DMS53 treated with DMSO at 0.1 percent for 48 hours (cell line): ENCODE measurements around the gene ABCB11.
"Not testable (repeated sequence)": the region's sequence is repeated elsewhere in the genome, so short reads cannot be mapped to it uniquely, and the experiment has no call there.

Source experiments
- DNase-seq: peaks from one replicate; lab custom pipeline; 2025; ENCODE audit not compliant: unreplicated experiment; lab: John Stamatoyannopoulos, UW

Gene ABCB11

DNA sequence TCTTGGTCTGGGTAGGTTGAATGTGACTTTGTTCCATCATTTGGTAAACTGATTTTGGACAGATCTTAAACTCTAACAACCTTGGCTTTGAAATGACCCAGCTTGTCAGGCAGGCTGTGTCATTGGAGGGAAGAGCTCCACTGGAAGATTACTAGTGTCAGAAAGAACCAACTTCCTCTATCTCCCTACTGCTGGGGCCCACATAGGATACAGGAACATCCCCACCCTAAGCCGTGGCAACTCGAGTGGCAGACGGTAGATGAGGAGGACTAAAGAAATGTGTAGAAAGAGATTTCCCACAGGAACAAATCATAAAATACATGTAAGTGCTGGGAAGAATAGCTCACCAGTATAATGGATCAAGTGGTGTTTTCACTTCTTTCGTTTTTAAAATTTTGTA lies 134.3 kb downstream of the ABCB11 start:
- DNase-seq = no peak

DNA sequence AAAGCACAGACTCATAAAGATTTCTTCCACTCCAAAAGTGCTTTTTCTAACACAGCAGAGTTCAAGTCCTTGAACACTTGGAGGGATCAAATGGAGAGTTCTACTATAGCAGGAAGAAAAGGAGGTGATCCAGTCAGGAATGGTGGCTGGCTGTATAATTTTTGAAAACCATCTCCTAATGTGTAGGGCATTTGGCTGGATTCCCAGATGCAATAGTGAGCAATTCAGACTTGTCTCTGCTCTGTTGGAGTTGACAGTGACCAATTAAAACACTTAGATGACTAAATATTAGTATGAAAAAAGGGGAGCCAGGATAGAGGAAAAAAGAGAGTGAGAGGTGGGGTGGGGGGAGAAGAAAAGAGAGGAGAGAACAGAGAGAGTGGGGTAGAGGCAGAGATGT lies 135.4 kb downstream of the ABCB11 start:
- no peak for DNase-seq

DNA sequence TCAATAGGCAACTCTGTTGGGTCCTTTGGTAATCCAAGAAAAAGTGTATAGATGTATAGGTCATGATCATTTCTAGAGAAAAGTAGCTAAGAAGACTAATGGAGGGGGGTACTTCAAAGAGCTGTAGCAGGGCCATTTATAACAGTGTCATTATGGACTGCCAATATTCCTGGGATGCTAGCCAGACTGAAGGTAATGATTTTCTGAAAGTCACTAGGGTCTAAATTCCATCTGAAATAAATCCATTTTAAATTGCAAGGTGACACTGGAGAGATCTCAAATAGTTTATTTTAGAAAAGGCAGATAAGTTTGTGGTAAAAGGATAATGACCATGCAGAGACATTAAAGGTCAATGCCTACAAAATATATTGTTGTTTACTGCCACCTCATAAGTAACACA lies 136.4 kb downstream of the ABCB11 start:
- DNase-seq = no peak

DNA sequence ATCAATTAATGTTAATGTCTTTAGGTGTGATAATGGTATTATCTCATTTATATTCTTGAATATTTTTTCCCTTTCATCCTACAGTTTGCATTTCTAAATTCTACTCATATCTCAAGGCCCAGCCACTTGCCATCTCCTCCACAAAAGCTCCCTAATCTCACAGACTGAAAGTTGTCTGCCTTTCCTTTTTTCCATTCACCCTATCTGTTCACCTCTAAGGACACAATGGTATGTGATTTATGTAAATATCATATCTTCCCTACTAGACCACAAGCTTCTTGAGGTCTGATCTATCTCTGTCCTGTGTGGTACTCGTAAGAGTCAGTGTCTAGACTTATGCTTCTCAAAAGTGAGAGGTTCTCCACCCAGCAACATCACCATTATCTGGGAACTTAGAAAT lies 137.0 kb downstream of the ABCB11 start:
- no peak for DNase-seq

DNA sequence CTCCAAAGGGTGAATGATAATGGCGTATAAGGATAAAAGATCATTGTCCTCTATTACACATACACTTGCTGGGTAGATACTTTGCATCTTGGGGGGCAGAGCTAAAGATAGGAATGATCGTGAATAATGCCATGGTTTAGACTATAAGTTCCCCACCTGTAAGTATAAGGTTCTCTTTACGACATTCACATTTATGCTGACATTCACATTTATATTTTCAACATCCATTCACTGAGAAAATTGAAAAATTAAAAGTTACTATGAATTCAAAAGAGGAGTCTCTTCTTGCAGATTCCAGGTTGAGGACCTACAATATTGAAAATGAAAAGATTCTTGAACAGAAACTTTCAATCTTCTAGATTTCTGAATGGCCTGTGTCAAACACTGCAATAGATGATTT lies 138.8 kb downstream of the ABCB11 start:
- no peak for DNase-seq

DNA sequence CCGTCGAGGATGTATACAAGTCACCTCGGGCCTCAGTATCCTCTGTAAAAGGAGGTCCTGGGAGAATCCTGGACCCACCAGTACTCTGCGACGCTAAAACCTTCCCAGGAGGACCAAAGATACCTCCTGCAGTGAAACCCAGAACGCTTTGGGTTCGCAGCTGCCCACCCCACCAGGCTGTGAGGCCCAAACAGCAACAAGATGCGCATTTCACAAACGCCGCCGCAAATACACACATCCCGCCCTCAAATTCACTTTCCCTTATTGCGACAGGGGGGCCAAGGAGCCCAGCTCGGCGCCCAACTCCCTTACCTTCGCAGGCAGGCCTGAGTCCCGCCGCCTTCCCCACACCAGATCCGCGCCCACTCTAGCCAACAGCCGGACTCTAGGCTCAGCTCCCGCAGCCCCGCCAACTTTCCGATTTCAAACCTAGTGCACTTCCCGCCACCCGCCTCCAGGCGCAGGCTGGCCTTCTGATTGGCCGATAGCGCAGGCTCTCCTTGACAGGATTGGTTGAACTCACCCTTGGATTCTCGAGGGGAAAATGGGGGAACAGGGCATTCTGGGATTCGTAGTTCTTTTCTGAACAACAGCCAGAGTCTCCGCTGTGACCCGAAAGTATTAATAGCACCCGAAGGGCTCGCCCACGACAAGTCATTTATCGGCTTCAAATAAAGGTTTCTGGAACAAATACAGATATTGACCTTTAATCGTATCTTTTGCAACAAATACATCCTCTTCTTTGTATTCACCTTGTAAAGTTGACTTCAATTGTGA lies 140.9 kb downstream of the ABCB11 start, which contains the start of gene SPC25:
SPC25 (minus strand) TSS at position 425 of the 777 bp plus-strand sequence. CDS start 911 bp downstream, outside the sequence.
- peak; percentile 96 for DNase-seq

DNA sequence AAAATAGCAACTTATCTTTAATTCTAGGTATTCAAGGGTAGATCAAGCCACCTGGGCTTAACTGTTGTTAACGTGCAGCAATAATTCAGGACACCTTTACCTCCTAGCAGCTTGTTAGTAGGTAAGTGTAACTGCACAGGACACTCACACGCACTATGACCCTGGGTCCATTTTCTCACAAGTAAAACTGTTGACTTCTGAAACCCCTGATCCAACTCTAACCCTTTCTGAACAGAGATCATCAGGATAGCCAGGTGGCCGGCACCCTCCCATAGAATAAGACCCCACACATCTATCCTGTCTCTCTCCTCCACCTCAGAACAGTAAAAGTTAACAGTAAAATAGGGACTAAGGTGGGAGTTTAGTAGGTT lies 141.5 kb downstream of the ABCB11 start:
- no peak for DNase-seq

DNA sequence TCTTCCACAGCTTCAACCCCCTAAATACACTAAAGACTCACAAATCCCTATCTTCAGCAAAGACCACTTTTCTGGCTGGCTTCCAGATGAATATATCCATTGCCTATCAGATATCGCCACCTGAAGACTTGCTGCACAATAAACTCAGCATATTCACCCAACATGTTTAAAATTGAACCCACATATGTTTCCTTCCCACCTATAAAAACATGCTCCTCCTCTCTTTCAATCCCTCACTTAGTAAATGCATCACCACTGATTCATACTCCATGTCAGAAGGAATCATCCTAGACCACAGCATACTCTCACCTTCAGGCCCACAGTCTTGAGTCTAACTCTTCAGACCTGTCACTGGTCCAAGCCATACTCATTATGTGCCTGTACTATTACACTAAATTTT lies 146.1 kb downstream of the ABCB11 start:
- no peak for DNase-seq

DNA sequence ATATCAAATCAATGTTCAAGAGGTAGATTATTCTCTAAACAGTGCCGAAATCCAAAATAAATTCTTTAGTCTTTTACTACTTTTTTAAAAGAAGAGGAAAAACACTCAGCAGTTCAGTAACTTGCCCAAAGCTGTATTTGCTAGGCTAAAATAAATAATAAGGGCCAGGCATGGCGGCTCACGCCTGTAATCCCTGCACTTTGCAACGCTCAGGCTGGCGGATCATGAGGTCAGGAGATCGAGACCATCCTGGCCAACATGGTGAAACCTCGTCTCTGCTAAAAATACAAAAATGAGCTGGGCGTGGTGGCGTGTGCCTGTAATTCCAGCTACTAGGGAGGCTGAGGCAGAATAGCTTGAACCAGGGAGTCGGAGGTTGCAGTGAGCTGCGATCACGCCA lies 149.0 kb downstream of the ABCB11 start:
- DNase-seq = not testable (repeated sequence)

DNA sequence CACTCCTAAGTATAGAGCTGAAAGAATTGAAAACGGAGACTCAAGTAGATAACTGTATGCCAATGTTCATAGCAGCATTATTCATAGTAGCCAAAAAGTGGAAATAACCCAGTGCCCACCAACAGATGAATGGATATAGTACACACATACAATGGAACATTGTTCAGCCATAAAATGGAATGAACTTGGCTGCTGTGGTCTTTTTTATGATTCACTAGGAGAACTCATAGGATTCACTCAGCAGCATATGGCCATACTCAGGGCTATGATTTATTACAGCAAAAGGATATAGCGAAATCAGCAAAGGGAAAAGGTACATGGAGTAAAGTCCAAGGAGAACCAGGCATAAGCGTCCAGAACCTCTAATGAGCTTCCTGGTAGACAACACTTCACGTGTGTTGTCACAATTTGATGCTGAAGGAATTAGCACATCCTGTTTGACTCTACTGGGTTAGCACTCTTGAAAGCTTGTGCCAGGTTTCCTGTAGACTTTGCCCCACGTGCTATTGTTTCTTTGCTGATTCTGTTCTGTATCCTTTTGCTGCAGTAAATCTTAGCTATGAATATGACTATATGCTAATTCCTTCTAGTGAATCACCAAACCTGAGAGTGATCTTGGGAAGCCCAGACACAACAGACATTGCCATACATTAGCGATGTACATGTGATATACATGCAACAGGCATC lies 156.6 kb downstream of the ABCB11 start:
- no peak for DNase-seq

DNA sequence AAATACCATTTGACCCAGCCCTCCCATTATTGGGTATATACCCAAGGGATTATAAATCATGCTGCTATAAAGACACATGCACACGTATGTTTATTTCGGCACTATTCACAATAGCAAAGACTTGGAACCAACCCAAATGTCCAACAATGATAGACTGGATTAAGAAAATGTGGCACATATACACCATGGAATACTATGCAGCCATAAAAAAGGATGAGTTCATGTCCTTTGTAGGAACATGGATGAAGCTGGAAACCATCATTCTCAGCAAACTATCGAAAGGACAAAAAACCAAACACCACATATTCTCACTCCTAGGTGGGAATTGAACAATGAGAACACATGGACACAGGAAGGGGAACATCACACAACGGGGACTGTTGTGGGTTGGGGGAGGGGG lies 160.3 kb downstream of the ABCB11 start:
- not testable (repeated sequence) for DNase-seq
